ENCODE measurements around the gene PCDHGC4. TPM values are rescaled to one million over a fixed set of nuclear protein-coding genes. Genes with fewer than 3 reads are reported as not detected.
A peak's percentile ranks its signal among the peaks of the same experiment; 100 is the strongest.

The PCDHGC4 gene
- total and polyA plus RNA-seq, 7 donors = 0.06 to 1.2 (median 0.36) TPM; not detected in 1

GRCh38 chr5:141487131-141487530, 2.3 kb downstream of the PCDHGC4 start:
- ATAC-seq (peak in 1 of 4 donors; percentile 36), DNase-seq (no peak)
- H3K4me1 ChIP-seq = peaks cover 15% of the 10 kb centered on the region
- no peaks in the 10 kb centered on the region for H3K9me3 ChIP-seq
- H3K27ac ChIP-seq = no peak overlapping the region
- H3K27me3 ChIP-seq (ENCODE audit: insufficient read depth in 3 of 3, low read length in 2 of 3) = peaks cover 0 to 12% (median 3%) of the 10 kb centered on the region in 3 donors
- TF ChIP-seq CTCF (IDR thresholded peaks at IDR 0.05) = no peak
- peaks cover 0 to 14% of the 10 kb centered on the region in 2 donors for H3K36me3 ChIP-seq (ENCODE audit: insufficient read depth in 1 of 2, low read depth in 1 of 2)
- intact Hi-C loops (cut with DNase I) = no loop called here
- 61 to 73% (median 66%) methylated on average over 7 of the region's 7 CpGs for WGBS, 3 donors
- H3K4me3 ChIP-seq = no peak overlapping the region

DNA sequence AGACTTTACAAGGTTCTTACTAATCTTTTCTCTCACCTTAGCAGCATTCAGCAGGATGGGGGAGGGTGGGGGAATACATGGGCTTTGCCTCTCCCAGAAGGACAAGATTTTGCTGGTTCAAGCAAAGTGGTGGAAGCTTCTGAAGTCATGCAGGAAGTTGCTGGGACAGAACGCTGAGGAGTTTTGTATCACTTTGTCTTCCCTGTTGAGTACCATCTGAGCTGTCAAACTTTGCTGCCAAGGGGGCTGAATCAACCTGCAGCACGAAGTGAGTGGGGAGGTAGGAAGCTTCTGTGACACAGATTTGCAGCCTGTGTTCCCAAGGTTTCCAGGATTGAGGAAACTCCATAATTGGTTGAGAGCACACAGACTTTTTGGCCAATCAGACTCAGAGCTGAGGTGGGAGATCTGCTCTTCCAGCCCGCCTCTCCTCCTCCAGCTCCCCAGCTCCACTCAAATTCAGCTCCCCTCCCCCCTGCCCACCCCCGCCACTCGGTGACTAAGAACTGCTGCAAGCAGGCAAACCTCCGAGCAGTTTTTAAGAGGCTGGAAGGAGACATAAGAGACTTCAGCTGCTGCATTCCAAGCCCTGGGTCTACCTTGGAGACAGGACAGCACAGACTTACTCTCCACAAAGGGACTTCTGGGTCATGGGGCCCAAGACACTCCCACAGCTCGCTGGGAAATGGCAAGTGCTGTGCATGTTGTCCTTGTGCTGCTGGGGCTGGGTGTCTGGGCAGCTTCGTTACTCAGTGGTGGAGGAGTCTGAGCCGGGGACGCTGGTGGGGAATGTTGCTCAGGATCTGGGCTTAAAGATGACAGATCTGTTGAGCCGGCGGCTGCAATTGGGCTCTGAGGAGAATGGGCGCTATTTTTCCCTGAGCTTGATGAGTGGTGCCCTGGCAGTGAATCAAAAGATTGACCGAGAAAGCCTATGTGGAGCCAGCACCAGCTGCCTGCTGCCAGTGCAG, 4.0 kb downstream of the PCDHGC4 start, which contains the start of gene PCDHGC5:
Gene PCDHGC5, plus strand, starts transcription at position 491 of the 971 bp plus-strand sequence. Its CDS starts 160 bp downstream, at position 651.
- H3K36me3 ChIP-seq (ENCODE audit: insufficient read depth in 1 of 2, low read depth in 1 of 2) = peaks cover 0 to 14% of the 10 kb centered on the region in 2 donors

DNA sequence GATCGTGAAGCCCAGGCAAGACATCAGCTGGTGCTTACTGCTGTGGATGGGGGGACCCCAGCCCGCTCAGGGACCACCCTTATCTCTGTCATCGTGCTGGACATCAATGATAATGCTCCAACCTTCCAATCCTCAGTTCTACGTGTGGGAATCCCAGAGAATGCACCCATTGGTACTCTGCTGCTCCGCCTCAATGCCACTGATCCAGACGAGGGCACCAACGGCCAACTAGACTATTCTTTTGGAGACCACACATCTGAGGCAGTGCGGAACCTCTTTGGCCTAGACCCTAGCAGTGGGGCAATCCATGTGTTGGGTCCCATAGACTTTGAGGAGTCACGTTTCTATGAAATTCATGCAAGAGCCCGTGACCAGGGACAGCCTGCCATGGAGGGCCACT, 5.0 kb downstream of the PCDHGC4 start:
- no peak for ATAC-seq
- intact Hi-C loops (cut with DNase I) = no loop called here
- H3K27ac ChIP-seq = no peak overlapping the region
- 77 to 89% (median 85%) methylated on average over 10 of the region's 10 CpGs for WGBS, 3 donors
- H3K4me1 ChIP-seq = peaks cover 6% of the 10 kb centered on the region
- H3K9me3 ChIP-seq = no peaks in the 10 kb centered on the region
- peaks cover 0 to 14% of the 10 kb centered on the region in 2 donors for H3K36me3 ChIP-seq (ENCODE audit: insufficient read depth in 1 of 2, low read depth in 1 of 2)
- no peak for DNase-seq
- TF ChIP-seq CTCF (IDR thresholded peaks at IDR 0.05) = no peak
- peaks cover 0 to 5% (median 0%) of the 10 kb centered on the region in 3 donors for H3K27me3 ChIP-seq (ENCODE audit: insufficient read depth in 3 of 3, low read length in 2 of 3)
- H3K4me3 ChIP-seq = no peak overlapping the region

More for the DNA sequence above, 4.0 kb downstream of the PCDHGC4 start, which contains the start of gene PCDHGC5:
- WGBS, 3 donors = 54 to 75% (median 56%) methylated on average over 14 of the region's 14 CpGs
- ATAC-seq (peak in 2 of 4 donors; percentile 6 to 14), DNase-seq (no peak)
- Histone ChIP-seq H3K4me1 (peaks cover 13% of the 10 kb centered on the region), H3K27me3 (ENCODE audit: insufficient read depth in 3 of 3, low read length in 2 of 3) (peaks cover 0 to 6% (median 6%) of the 10 kb centered on the region in 3 donors), H3K27ac (no peak within 1 kb of the TSS), H3K9me3 (no peaks in the 10 kb centered on the region), H3K4me3 (no peak within 1 kb of the TSS)
- intact Hi-C loops (cut with DNase I) = no loop called here
- TF ChIP-seq CTCF (IDR thresholded peaks at IDR 0.05) = no peak

- intact Hi-C loops (cut with DNase I) = no loop called here
- H3K9me3 ChIP-seq = no peaks in the 10 kb centered on the region
- H3K4me1 ChIP-seq = peaks cover 3% of the 10 kb centered on the region
- no peak for TF ChIP-seq CTCF (IDR thresholded peaks at IDR 0.05)
- peaks cover 0 to 5% (median 0%) of the 10 kb centered on the region in 3 donors for H3K27me3 ChIP-seq (ENCODE audit: insufficient read depth in 3 of 3, low read length in 2 of 3)
- H3K27ac ChIP-seq = no peak overlapping the region
- 93 to 95% (median 94%) methylated on average over 10 of the region's 10 CpGs for WGBS, 3 donors
- ATAC-seq (no peak), DNase-seq (no peak)
- peaks cover 0 to 16% of the 10 kb centered on the region in 2 donors for H3K36me3 ChIP-seq (ENCODE audit: insufficient read depth in 1 of 2, low read depth in 1 of 2)
- no peak overlapping the region for H3K4me3 ChIP-seq
These were observed 5.4 kb downstream of the PCDHGC4 start for GRCh38 chr5:141490271-141490670.

Measured in psoas muscle (tissue), 8 donors.